H1 (cell line): ENCODE results near the gene LEFTY1. TPM values are rescaled to one million over a fixed set of nuclear protein-coding genes. Genes with fewer than 3 reads are reported as not detected.

Experiments
- CTCF ChIA-PET: fragments of 300-600 bp; sonication (Branson Sonifier 250); formaldehyde crosslinking; loops from one replicate; lab custom pipeline; 2021; ENCODE audit not compliant: partially characterized antibody; lab: Charles Lee
- POLR2A ChIA-PET: fragments of 300-600 bp; sonication (Branson Sonifier 250); formaldehyde crosslinking; loops from one replicate; lab custom pipeline; 2021; ENCODE audit warnings: inconsistent platforms; ENCODE audit not compliant: partially characterized antibody; lab: Charles Lee
- DNase-seq, 2 experiments: peaks; one replicate each; pipeline versions ENCODE4 v3.0.0 to v3.0.0-alpha.2; 2010 to 2022; ENCODE audit warnings: low spot score in 2 of 2, low read depth in 1 of 2, mixed read lengths in 1 of 2
- FAIRE-seq: peaks from 2 replicates; lab custom pipeline; 2011; peaks lifted over from hg19 to GRCh38; lab: Jason Lieb, UNC
- H2AFZ ChIP-seq: 2 replicates; pipeline ENCODE4 v1.8.1; 2012; ENCODE audit warnings: low read length, inconsistent platforms
- H2AK5ac ChIP-seq: 2 replicates; pipeline ENCODE4 v1.6.1; 2013; ENCODE audit warnings: low read depth, low read length
- H2BK120ac ChIP-seq: replicated peaks from 2 replicates; pipeline ENCODE3; 2013; ENCODE audit warnings: low read depth, low read length, inconsistent platforms
- H2BK12ac ChIP-seq: 2 replicates; pipeline ENCODE4 v1.6.1; 2013; ENCODE audit warnings: low read depth, low read length
- H2BK15ac ChIP-seq: 2 replicates; pipeline ENCODE4 v1.6.1; 2013; ENCODE audit warnings: low read length
- H2BK20ac ChIP-seq: 2 replicates; pipeline ENCODE4 v1.6.1; 2013; ENCODE audit warnings: low read length
- H2BK5ac ChIP-seq: 2 replicates; pipeline ENCODE4 v1.6.1; 2013; ENCODE audit warnings: low read depth, low read length
- H3K14ac ChIP-seq: 2 replicates; pipeline ENCODE4 v1.6.1; 2013; ENCODE audit warnings: inconsistent platforms; ENCODE audit not compliant: insufficient read length
- H3K18ac ChIP-seq: 2 replicates; pipeline ENCODE4 v1.6.1; 2013; ENCODE audit warnings: low read length; ENCODE audit errors: extremely low read depth
- H3K23ac ChIP-seq: 2 replicates; pipeline ENCODE4 v1.6.1; 2013; ENCODE audit warnings: inconsistent platforms; ENCODE audit not compliant: insufficient read length
- H3K23me2 ChIP-seq: 2 replicates; pipeline ENCODE4 v1.6.1; 2013; ENCODE audit warnings: low read depth, low read length
- H3K27ac ChIP-seq: 2 replicates; pipeline ENCODE4 v1.6.1; 2011; ENCODE audit warnings: low read depth, low read length, inconsistent platforms
- H3K27me3 ChIP-seq, 4 experiments: replicated peaks in 1 of 4; 1 replicate in 1 of 4; 2 replicates in 3 of 4; pipeline versions ENCODE4 v1.6.1 to v1.8.1; 2011 to 2013; ENCODE audit warnings: low read length in 3 of 4, mild to moderate bottlenecking in 3 of 4, inconsistent platforms in 2 of 4, mixed read lengths in 2 of 4, moderate library complexity in 1 of 4; ENCODE audit not compliant: control insufficient read depth in 3 of 4, insufficient read depth in 3 of 4; ENCODE audit errors: extremely low read depth in 1 of 4
- H3K36me3 ChIP-seq, 4 experiments: 2 replicates each; pipeline versions ENCODE4 v1.6.1 to v1.8.1; 2011 to 2013; ENCODE audit warnings: mild to moderate bottlenecking in 4 of 4, low read length in 3 of 4, moderate library complexity in 2 of 4, control low read depth in 1 of 4, inconsistent platforms in 1 of 4; ENCODE audit not compliant: insufficient read depth in 4 of 4, control insufficient read depth in 2 of 4
- H3K4ac ChIP-seq: replicated peaks from 2 replicates; pipeline ENCODE3; 2013; ENCODE audit warnings: low read length, low read depth, mixed read lengths, inconsistent platforms; ENCODE audit not compliant: insufficient read length
- H3K4me1 ChIP-seq, 4 experiments: replicated peaks in 1 of 4; 1 replicate in 1 of 4; 2 replicates in 3 of 4; pipeline versions ENCODE4 v1.6.1 to v1.8.1; 2011 to 2013; ENCODE audit warnings: low read length in 3 of 4, inconsistent platforms in 2 of 4, mixed read lengths in 1 of 4; ENCODE audit not compliant: insufficient read depth in 4 of 4, control insufficient read depth in 3 of 4
- H3K4me2 ChIP-seq, 2 experiments: 2 replicates each; pipeline versions ENCODE4 v1.6.1 to v1.8.1; 2011 to 2013; ENCODE audit warnings: low read depth in 2 of 2, low read length in 2 of 2, control low read depth in 1 of 2, inconsistent platforms in 1 of 2, mild to moderate bottlenecking in 1 of 2; ENCODE audit not compliant: insufficient read depth in 1 of 2
- H3K4me3 ChIP-seq, 4 experiments: fragments of 200-600, 300-600 bp in 1 of 4; sonication (generic), shearing (Covaris generic), sonication (Bioruptor Twin) in 1 of 4; 2 replicates each; pipeline versions ENCODE4 v1.5.1 to v1.8.1; 2011 to 2016; ENCODE audit warnings: low read length in 4 of 4, low read depth in 3 of 4, control low read depth in 2 of 4, inconsistent platforms in 2 of 4, mild to moderate bottlenecking in 2 of 4, mixed read lengths in 1 of 4, moderate library complexity in 1 of 4; ENCODE audit not compliant: insufficient read depth in 2 of 4; ENCODE audit errors: extremely low read depth in 1 of 4
- H3K56ac ChIP-seq: replicated peaks from 2 replicates; pipeline ENCODE3; 2013; ENCODE audit warnings: low read depth, mild to moderate bottlenecking, mixed read lengths, low read length, inconsistent platforms; ENCODE audit not compliant: insufficient read length
- H3K79me1 ChIP-seq: 2 replicates; pipeline ENCODE4 v1.6.1; 2013; ENCODE audit warnings: low read depth, low read length, control low read depth
- H3K79me2 ChIP-seq, 2 experiments: 2 replicates each; pipeline versions ENCODE4 v1.6.1 to v1.8.1; 2012 to 2013; ENCODE audit warnings: low read length in 2 of 2, mild to moderate bottlenecking in 2 of 2, inconsistent platforms in 1 of 2; ENCODE audit not compliant: insufficient read depth in 2 of 2, control insufficient read depth in 1 of 2
- H3K9ac ChIP-seq, 4 experiments: replicated peaks in 1 of 4; 1 replicate in 1 of 4; 2 replicates in 3 of 4; pipeline versions ENCODE4 v1.6.1 to v1.8.1; 2011 to 2013; ENCODE audit warnings: low read depth in 3 of 4, low read length in 3 of 4, control low read depth in 2 of 4, mild to moderate bottlenecking in 2 of 4, moderate library complexity in 2 of 4, inconsistent platforms in 1 of 4; ENCODE audit errors: extremely low read depth in 1 of 4
- H3K9me3 ChIP-seq, 2 experiments: 2 replicates each; pipeline versions ENCODE4 v1.6.1 to v1.8.1; 2012 to 2013; ENCODE audit warnings: mild to moderate bottlenecking in 2 of 2, moderate library complexity in 2 of 2, control low read depth in 1 of 2, inconsistent platforms in 1 of 2, low read depth in 1 of 2, low read length in 1 of 2, mixed read lengths in 1 of 2; ENCODE audit not compliant: insufficient read depth in 2 of 2
- H4K20me1 ChIP-seq, 2 experiments: replicated peaks in 1 of 2; 2 replicates each; pipeline versions ENCODE3 to v1.8.1; 2011 to 2013; ENCODE audit warnings: inconsistent platforms in 2 of 2, low read length in 2 of 2, mild to moderate bottlenecking in 1 of 2; ENCODE audit not compliant: insufficient read depth in 2 of 2, control insufficient read depth in 1 of 2
- H4K5ac ChIP-seq: 2 replicates; pipeline ENCODE4 v1.6.1; 2013; ENCODE audit warnings: low read length, low read depth, mixed read lengths, inconsistent platforms; ENCODE audit not compliant: insufficient read length
- H4K8ac ChIP-seq: 2 replicates; pipeline ENCODE4 v1.8.0; 2013; ENCODE audit warnings: mild to moderate bottlenecking, moderate library complexity, low read length, inconsistent platforms; ENCODE audit not compliant: insufficient read depth; ENCODE audit errors: extremely low read depth
- H4K91ac ChIP-seq: replicated peaks from 2 replicates; pipeline ENCODE3; 2013; ENCODE audit warnings: low read length, mixed read lengths, inconsistent platforms; ENCODE audit not compliant: insufficient read length
- E2F6 ChIP-seq: IDR thresholded peaks from 2 replicates; pipeline ENCODE4 v1.6.1; 2012; ENCODE audit warnings: inconsistent platforms
- EZH2 ChIP-seq: fragments of 200-600 bp; sonication (generic); IDR thresholded peaks from 2 replicates; pipeline ENCODE4 v1.7.1; 2012; ENCODE audit warnings: low read depth, mild to moderate bottlenecking, moderate library complexity, low read length, inconsistent platforms; ENCODE audit not compliant: severe bottlenecking
- KDM4A ChIP-seq: IDR thresholded peaks from one replicate; pipeline ENCODE4 v1.7.1; 2012; ENCODE audit warnings: low read depth, mild to moderate bottlenecking, moderate library complexity, low read length, inconsistent platforms; ENCODE audit not compliant: severe bottlenecking
- KDM5A ChIP-seq: fragments of 200-600 bp; IDR thresholded peaks from 2 replicates; pipeline ENCODE4 v1.7.1; 2012; ENCODE audit warnings: mild to moderate bottlenecking, low read length, inconsistent platforms, mixed read lengths
- POLR2AphosphoS5 ChIP-seq: IDR thresholded peaks from 2 replicates; pipeline ENCODE4 v1.6.1; 2011; ENCODE audit warnings: low read depth, low read length
- TBP ChIP-seq: IDR thresholded peaks from 2 replicates; pipeline ENCODE4 v1.6.1; 2011; ENCODE audit warnings: low read depth, low read length, improper control_type of control experiment
- TCF12 ChIP-seq: IDR thresholded peaks from 2 replicates; pipeline ENCODE4 v1.6.1; 2011; ENCODE audit warnings: low read depth, mild to moderate bottlenecking, low read length
- WGBS, 2 experiments: shearing (Covaris generic) in 1 of 2; methylation state at CpG; one replicate each; pipeline versions ENCODE4 v1.1.6 to v1.1.7; 2013 to 2015; ENCODE audit warnings: low lambda C conversion rate in 2 of 2, mixed read lengths in 2 of 2, inconsistent platforms in 1 of 2, low coverage in 1 of 2, missing lambda C conversion rate in 1 of 2; ENCODE audit not compliant: insufficient replicate concordance in 2 of 2, insufficient coverage in 1 of 2, insufficient read length in 1 of 2; ENCODE audit errors: extremely low coverage in 1 of 2, missing lambda C conversion rate in 1 of 2; 5-methylcytosine and 5-hydroxymethylcytosine counted together
- polyA plus RNA-seq, 7 experiments: library from polyadenylated mRNA; depleted of rRNA in 3 of 7; stranded (reverse) in 5 of 7; unstranded in 2 of 7; fragments of >200 nt in 5 of 7; fragments of 200-250 nt in 2 of 7; gene quantifications; 1 replicate in 5 of 7; 2 replicates in 1 of 7; 4 replicates in 1 of 7; pipeline versions ENCODE4 v1.2.1 to v1.2.3, GENCODE V29; 2011 to 2013; ENCODE audit warnings: missing spikeins in 2 of 7, mixed read lengths in 2 of 7
- total RNA-seq: library from RNA; stranded (reverse); fragmentation: NEBNext Ultra II Directional; extraction: Animal tissue kit (Norgen Biotek cat#: 25700); gene quantifications from 2 replicates; pipeline ENCODE4 v1.2.1, GENCODE V29; 2021

LEFTY1 gene
- total and polyA plus RNA-seq, 2 of the 8 experiments (the other 6 are each of a cell fraction or from before 2014, with no cell fraction given): 4.5 to 11.7 TPM

DNA sequence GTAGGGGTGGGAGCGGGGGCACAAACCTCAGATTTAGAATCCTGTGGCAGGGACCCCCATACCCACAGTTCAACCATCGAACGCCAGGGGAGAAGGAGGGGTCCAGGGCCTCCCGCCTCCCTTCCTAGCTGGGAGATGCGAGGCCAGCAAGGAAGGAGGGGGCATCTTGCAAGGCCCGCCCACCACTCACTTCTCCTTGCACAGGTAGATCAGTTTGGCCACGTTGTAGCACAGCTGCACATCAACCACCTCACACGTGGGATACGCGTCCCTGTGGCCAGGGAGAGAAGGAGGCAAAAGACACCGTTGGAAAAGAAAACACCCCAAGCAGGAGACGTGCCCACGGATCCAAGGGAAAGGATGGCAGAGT lies 26.4 kb downstream of the LEFTY1 start:
- no peak overlapping the region for H2BK15ac ChIP-seq
- H3K36me3 ChIP-seq: peaks cover 7 to 26% (median 14%) of the 10 kb centered on the region in 4 experiments
- no peak overlapping the region for H3K4me2 ChIP-seq
- CTCF ChIA-PET: interaction anchor here (0.8 to 1.6 kb wide), 3 partner anchors 17 to 388 kb away, joined by 3 to 6 read pairs (median 3); no protein-coding TSS in a partner anchor
- H3K23ac ChIP-seq: no peak overlapping the region
- H3K79me2 ChIP-seq: no peaks in the 10 kb centered on the region
- H3K79me1 ChIP-seq: no peaks in the 10 kb centered on the region
- H2BK12ac ChIP-seq: no peak overlapping the region
- no peak overlapping the region for H2BK5ac ChIP-seq
- no peaks in the 10 kb centered on the region for H3K9me3 ChIP-seq
- no peak for FAIRE-seq
- H3K4me3 ChIP-seq: no peak overlapping the region
- H3K14ac ChIP-seq: no peak overlapping the region
- POLR2A ChIA-PET: no interaction called here
- no peaks in the 10 kb centered on the region for H3K23me2 ChIP-seq
- H3K4ac ChIP-seq: no peak overlapping the region
- H4K20me1 ChIP-seq: peaks cover 0 to 4% of the 10 kb centered on the region in 2 experiments
- H3K27ac ChIP-seq: no peak overlapping the region
- H4K8ac ChIP-seq: no peak overlapping the region; the same call in none of the 2 replicates
- H3K4me1 ChIP-seq: no peaks in the 10 kb centered on the region
- H3K9ac ChIP-seq: no peak overlapping the region
- no peak overlapping the region for H2BK120ac ChIP-seq
- no peak overlapping the region for H2BK20ac ChIP-seq
- H2AK5ac ChIP-seq: no peak overlapping the region
- no peak overlapping the region for H2AFZ ChIP-seq
- H3K27me3 ChIP-seq: no peaks in the 10 kb centered on the region
- no peak overlapping the region for H3K56ac ChIP-seq
- H4K5ac ChIP-seq: no peak overlapping the region
- WGBS, 2 experiments: 93% methylated on average over 13 of the region's 13 CpGs; no CpG with 5 or more reads in 1 of the 2 experiments
- DNase-seq: no peak
- H4K91ac ChIP-seq: no peak overlapping the region
- no peak overlapping the region for H3K18ac ChIP-seq
- TF ChIP-seq E2F6 (no peak), KDM5A (no peak), TBP (no peak), POLR2AphosphoS5 (no peak), EZH2 (no peak), KDM4A (no peak), TCF12 (no peak)
